NCI-H1694 treated with DMSO at 0.1 percent for 48 hours (cell line): ENCODE data around the gene LRRC3.
A peak's percentile ranks its signal among the peaks of the same experiment; 100 is the strongest.
"Not testable (repeated sequence)": the region's sequence is repeated elsewhere in the genome, so short reads cannot be mapped to it uniquely, and the experiment has no call there.

Experiments
- DNase-seq: peaks from one replicate; lab custom pipeline; 2025; lab: John Stamatoyannopoulos, UW

LRRC3 gene

GRCh38 chr21:44496564-44497550, 41.5 kb downstream of the LRRC3 start:
- no peak for DNase-seq

- DNase-seq, result no peak
These were observed 42.4 kb downstream of the LRRC3 start for GRCh38 chr21:44497703-44498126.

DNA sequence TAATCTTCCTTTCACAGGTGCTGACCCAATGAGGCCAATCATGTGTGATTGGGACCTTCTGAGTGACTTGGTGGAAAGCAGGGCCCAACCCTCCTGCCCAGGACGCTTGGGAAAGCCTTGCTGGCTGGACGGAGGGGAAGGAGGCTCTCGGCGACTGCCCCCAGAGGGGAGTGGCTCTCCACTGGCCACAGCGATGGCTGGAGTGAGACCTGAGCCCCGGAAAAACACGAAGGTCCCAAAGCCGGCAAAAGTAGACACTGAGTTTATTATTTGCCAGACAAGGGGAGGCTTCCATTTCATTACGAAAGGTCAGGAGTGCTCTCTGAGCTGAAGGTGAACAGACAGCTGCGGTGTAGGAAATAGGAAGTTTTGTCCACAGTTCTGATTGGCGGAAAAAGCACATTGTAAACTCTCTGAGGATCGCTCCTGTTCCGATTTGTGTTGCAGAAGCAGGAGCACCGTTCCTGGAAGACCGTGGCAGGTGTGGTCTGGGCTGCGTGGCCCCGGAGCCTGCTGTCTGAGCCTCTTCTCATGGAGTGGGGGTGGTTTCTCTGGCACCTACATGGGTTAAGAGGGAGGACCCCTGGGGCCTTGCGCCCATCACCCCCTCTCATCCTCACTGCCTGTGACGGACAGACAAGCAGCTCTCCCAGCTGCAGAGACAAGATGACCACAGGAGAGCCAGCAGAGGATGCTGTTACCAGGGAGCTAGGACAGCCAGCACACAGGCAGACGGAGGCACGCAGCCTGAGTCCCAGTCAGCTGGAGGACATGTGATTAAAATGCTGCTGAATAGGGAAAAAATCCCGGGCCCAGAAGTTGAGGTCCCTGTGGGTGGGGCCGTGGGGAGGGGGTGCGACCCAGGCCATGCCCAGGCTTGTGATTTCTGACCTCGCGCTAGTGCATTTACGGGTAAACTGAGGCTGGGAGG, 43.2 kb downstream of the LRRC3 start:
- DNase-seq, result no peak

- no peak for DNase-seq
These were observed 43.9 kb downstream of the LRRC3 start for GRCh38 chr21:44499211-44499560.

GRCh38 chr21:44499631-44500030, 44.3 kb downstream of the LRRC3 start:
- DNase-seq, result no peak

DNA sequence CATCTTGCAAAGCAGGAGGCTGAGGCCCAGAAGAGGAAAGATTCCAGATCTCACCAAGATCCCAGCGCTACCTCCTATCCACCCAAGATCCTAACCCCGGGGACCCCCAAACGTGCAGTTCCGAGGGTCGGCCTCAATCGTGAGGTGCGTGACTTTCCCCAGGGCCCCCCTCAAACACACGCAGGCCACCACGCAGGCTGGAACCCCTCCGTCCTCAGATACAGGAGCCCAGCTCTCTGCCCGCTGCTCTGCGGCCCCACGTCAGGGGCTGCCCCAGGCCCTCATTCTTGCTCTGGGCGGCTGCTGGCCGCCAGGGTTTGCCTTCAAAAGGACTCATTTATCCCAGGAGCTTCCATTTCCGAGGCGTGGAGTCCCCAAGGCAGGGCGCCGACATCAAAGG, 44.8 kb downstream of the LRRC3 start:
- no peak for DNase-seq

DNA sequence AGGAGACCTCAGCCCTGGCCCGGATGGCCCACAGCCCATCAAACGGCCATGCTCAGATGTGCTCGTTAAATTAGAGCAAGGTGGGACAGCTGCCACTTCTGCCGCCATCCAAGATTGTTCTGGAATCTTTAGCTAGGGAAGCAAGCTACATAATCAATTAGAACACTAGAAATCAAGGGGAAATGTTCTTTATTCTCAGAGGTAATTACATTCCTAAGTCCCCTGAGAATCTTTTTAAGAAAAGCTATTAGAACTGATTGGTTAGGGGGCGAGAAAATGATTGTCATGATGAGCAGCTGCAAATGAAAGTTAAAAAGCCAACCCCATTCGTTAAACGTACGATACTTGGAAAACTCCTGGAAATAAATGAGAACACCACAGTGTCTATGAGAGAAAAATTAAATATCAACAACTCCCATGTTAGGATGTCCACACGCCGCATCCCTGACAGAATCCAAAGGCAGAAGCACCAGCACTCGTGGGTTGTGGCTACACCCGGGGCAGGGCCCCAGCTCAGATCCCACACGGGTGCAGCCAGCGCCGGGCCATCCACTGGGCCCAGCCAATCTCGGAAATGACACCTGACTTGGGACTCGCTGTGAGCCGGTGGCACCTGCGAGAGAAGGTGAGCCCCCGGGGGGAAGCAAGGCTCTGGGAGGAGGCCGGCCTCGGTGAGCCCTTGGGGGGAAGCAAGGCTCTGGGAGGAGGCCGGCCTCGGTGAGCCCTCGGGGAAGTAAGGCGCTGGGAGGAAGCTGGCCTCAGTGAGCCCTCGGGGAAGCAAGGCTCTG, 47.1 kb downstream of the LRRC3 start:
- no peak for DNase-seq

DNA sequence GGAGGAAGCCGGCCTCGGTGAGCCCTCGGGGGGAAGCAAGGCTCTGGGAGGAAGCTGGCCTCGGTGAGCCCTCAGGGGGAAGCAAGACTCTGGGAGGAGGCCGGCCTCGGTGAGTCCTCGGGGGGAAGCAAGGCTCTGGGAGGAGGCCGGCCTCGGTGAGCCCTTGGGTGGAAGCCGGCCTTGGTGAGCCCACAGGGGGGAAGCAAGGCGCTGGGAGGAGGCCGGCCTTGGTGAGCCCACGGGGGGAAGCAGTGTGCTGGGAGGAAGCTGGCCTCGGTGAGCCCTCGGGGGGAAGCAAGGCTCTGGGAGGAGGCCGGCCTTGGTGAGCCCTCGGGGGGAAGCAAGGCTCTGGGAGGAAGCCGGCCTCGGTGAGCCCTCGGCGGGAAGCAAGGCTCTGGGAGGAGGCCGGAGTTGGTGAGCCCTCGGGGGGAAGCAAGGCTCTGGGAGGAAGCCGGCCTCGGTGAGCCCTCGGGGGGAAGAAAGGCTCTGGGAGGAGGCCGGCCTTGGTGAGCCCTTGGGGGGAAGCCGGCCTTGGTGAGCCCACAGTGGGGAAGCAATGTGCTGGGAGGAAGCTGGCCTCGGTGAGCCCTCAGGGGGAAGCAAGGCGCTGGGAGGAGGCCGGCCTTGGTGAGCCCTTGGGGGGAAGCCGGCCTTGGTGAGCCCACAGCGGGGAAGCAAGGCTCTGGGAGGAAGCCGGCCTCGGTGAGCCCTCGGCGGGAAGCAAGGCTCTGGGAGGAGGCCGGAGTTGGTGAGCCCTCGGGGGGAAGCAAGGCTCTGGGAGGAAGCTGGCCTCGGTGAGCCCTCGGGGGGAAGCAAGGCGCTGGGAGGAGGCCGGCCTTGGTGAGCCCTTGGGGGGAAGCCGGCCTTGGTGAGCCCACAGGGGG, 47.9 kb downstream of the LRRC3 start:
- not testable (repeated sequence) for DNase-seq

DNA sequence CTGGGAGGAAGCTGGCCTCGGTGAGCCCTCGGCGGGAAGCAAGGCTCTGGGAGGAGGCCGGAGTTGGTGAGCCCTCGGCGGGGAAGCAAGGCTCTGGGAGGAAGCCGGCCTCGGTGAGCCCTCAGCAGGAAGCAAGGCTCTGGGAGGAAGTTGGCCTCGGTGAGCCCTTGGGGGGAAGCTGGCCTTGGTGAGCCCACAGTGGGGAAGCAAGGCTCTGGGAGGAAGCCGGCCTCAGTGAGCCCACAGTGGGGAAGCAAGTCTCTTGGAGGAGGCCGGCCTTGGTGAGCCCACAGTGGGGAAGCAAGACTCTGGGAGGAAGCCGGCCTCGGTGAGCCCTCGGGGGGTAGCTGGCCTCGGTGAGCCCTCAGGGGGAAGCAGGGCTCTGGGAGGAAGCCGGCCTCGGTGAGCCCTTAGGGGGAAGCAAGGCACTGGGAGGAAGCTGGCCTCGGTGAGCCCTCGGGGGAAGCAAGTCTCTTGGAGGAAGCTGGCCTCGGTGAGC, 48.6 kb downstream of the LRRC3 start:
- no peak for DNase-seq

GRCh38 chr21:44505673-44506278, 50.5 kb downstream of the LRRC3 start:
- DNase-seq, result no peak

DNA sequence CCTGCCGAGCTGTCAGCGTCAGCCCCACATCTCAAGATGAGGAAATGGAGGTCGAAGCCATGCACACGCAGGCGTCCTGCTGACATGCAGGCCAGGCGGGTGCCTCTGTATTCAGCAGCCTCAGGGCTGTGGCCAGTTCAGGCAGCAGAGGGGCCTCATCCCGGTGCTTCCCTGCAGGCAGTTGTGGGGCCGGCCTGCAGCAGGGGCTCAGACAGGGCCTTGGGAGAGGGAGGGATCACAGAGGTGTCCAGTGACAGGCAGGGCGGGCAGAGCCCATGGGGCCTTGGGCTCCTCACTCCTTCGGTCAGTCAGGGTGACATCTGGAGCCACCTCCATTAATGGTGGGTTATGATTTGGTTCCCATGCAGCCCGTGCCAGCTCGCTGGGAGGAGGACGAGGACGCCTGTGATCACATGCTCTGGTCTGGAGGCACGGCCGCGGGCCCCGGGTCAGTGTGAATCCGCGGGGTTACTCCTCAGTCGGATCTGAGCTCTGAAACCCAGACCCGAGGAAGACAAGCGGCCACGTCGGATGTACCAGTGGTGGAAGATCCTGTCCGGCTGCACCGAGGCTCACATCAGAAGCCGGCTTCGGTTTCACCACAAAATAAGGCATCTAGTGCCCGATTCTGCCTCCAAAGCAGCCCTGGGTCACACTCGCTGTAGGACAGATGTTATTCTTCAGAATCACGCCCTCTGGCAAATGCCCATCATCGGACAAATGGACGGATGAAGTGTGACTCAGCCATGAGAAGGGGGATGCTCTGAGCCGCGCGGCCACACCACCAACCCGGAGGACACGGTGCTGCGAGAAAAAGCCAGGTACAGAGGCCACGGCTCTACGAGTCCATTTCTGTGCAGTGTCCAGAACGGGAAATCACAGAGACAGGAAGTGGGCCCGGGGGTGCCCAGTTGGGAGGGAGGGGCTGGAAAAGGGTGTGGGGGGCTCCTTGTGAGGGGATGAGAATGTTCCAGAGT, 51.3 kb downstream of the LRRC3 start:
- DNase-seq, result no peak

- no peak for DNase-seq
These were observed 52.5 kb downstream of the LRRC3 start for GRCh38 chr21:44507673-44508425.

- no peak for DNase-seq
These were observed 53.1 kb downstream of the LRRC3 start for GRCh38 chr21:44508426-44508710.

DNA sequence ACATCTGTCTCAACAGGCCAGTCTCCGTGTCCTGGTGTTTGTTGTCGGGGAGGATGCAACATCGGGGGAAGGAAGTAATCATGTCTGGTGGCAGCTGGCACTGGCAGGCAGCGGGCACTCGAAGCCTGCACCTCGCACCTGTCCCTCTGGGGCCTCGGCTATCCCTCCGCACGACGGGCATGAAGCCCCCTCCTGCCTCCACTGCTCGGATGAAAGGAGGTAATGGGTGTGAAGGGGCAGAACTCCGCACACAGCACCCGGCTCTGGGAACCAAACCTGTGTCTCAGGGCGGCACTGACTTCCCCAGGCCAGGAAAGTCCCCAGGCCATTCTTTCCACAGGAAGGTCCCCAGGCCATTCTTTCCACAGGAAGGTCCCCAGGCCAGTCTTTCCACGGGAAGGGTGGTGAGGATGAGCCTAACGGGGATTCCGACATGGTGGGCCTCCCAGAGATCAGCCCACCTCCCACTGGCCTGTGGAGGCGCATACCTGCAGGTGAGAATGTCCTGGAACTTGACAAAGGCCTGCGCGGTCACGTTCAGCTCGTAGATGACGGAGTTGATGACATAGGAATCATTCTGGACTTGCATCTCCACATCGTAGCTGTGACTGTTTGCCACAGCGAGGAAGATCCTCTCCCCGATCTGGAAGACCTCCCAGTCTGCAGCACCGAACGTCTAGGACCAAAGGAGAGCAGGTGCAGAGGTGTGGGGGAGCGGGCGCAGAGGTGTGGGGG, 53.6 kb downstream of the LRRC3 start:
- no peak for DNase-seq

DNA sequence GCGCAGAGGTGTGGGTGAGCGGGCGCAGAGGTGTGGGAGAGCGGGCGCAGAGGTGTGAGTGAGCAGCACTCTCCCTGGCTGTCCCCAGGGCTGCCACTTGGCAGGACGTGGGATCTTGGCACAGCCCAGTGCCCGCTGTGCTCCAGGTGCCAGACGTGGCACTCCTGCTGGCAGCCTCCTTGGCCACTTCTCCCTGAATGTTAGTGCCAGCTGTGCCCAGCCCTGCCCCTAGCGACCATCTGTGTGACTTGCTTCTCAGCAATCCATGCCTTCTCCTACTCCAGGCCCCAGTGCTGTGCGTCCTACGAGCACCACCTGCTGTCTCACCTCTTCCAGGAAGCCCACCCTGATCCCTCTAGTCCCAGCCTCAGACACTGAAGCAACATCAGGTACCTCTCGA, 54.2 kb downstream of the LRRC3 start:
- DNase-seq, result peak; percentile 84

GRCh38 chr21:44510109-44510507, 54.8 kb downstream of the LRRC3 start:
- no peak for DNase-seq

DNA sequence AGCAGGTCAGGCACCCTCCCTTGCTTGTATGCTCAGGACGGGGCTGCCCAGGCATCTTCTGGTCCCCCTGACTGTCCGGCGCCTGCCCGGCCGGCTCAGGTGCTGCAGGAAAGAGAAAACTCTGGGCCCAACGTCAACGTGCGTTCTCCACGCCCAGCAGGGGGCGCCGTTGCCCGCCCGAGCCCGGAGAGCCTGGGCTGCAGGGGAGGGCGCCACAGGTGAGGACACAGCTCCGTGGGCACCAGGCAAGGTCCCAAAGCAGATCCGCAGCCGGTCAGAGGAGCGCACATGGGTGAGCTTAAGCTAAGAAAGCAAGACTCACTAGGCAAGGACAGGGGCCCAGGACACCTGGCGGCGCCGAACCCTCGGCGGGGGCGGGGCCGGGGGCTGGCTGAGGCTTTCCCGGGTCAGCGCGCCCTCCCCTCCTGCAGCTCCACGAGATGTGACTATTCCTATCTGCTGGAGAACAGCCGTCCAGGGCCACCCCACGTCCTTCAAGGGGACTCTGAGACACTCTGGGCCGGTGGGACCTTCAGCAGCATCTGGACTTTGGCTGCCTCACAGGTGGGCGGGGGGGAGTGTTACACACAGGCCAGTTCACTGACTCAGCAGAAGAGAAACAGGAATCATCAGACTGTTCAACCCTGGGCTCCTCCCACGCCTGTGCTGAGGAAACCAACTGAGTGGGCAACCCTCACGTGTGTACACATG, 55.4 kb downstream of the LRRC3 start:
- peak; percentile 41 for DNase-seq
